Nephron (organoid): Measurements from ENCODE around the gene MPC1.

Experiments used
- H3K27ac Mint-ChIP-seq, 3 experiments: 2 replicates each; pipeline ENCODE4 v1.8.0; 2020; ENCODE audit warnings: mixed read lengths in 3 of 3, mild to moderate bottlenecking in 2 of 3, moderate library complexity in 1 of 3
- H3K27me3 Mint-ChIP-seq: 2 replicates; pipeline ENCODE4 v1.8.0; 2021; ENCODE audit warnings: low read depth, mild to moderate bottlenecking, moderate library complexity, mixed read lengths
- H3K36me3 Mint-ChIP-seq: 2 replicates; pipeline ENCODE4 v1.8.0; 2020; ENCODE audit warnings: low read depth, mixed read lengths
- H3K4me1 Mint-ChIP-seq: 2 replicates; pipeline ENCODE4 v1.8.0; 2020; ENCODE audit warnings: mixed read lengths
- H3K4me3 Mint-ChIP-seq, 3 experiments: 2 replicates each; pipeline ENCODE4 v1.8.0; 2020; ENCODE audit warnings: mild to moderate bottlenecking in 3 of 3, mixed read lengths in 3 of 3, moderate library complexity in 2 of 3
- H3K9me3 Mint-ChIP-seq: 2 replicates; pipeline ENCODE4 v1.8.0; 2020; ENCODE audit warnings: mixed read lengths
- TF ChIP-seq, protein P1 (sequence below), 3 experiments: fragments of 200-600 bp; sonication (generic); IDR thresholded peaks; one replicate each; pipeline ENCODE4 v1.5.0; 2021; ENCODE audit warnings: antibody characterized with exemption in 3 of 3; ENCODE audit not compliant: unreplicated experiment in 3 of 3

The MPC1 gene

DNA sequence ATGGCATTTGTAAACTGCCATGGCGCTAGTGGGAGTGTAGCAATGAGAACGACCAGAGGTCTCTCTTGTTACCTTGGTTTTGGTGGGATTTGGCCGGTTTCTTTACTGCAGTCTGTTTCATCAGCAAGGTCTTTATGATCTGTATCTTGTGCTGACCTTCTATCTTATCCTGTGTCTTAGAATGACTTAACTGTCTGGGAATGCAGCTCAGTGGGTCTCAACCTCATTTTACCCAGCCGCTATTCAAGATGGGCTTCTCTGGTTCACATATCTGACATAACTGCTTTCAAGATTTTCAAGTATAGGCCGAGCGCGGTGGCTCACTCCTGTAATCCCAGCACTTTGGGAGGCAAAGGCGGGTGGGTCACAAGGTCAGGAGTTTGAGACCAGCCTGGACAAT is 38.5 kb downstream of the MPC1 start:
- H3K27me3 Mint-ChIP-seq, result peaks cover 5% of the 10 kb centered on the region
- TF ChIP-seq, protein P1, sequence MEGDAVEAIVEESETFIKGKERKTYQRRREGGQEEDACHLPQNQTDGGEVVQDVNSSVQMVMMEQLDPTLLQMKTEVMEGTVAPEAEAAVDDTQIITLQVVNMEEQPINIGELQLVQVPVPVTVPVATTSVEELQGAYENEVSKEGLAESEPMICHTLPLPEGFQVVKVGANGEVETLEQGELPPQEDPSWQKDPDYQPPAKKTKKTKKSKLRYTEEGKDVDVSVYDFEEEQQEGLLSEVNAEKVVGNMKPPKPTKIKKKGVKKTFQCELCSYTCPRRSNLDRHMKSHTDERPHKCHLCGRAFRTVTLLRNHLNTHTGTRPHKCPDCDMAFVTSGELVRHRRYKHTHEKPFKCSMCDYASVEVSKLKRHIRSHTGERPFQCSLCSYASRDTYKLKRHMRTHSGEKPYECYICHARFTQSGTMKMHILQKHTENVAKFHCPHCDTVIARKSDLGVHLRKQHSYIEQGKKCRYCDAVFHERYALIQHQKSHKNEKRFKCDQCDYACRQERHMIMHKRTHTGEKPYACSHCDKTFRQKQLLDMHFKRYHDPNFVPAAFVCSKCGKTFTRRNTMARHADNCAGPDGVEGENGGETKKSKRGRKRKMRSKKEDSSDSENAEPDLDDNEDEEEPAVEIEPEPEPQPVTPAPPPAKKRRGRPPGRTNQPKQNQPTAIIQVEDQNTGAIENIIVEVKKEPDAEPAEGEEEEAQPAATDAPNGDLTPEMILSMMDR (IDR thresholded peaks at IDR 0.05; ENCODE audit: unreplicated experiment in 3 of 3), result no peak
- H3K27ac Mint-ChIP-seq, result peak overlapping the region; percentile 15 to 55 (median 39)
- peaks cover 12% of the 10 kb centered on the region for H3K9me3 Mint-ChIP-seq
- no peaks in the 10 kb centered on the region for H3K36me3 Mint-ChIP-seq
- H3K4me3 Mint-ChIP-seq, result peak overlapping the region; percentile 61 to 87 (median 70)
- H3K4me1 Mint-ChIP-seq, result peaks cover 26% of the 10 kb centered on the region

DNA sequence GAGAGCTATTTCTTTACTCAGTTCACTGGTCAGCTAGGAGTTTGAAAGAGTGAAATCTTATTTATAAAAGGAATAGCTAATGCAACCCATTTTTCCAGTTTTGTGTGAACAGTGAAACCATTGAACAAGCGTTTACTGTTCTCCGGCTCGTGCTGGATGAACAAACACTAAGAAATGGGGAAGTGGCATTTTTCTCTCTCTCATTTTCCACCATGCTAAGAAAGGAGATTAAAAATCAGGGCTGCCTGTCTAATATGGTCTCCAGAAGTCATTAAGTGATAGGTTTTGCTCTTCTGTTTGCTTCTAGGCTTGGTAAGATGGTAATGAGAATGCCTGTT is 39.6 kb downstream of the MPC1 start:
- Mint-ChIP-seq H3K9me3 (peaks cover 3% of the 10 kb centered on the region), H3K36me3 (no peaks in the 10 kb centered on the region), H3K27ac (peak overlapping the region; percentile 35 to 84 (median 79)), H3K4me1 (peaks cover 26% of the 10 kb centered on the region), H3K27me3 (peaks cover 5% of the 10 kb centered on the region), H3K4me3 (peak overlapping the region; percentile 93 to 99 (median 95))
- TF ChIP-seq, protein P1 (IDR thresholded peaks at IDR 0.05; ENCODE audit: unreplicated experiment in 3 of 3), result no peak

DNA sequence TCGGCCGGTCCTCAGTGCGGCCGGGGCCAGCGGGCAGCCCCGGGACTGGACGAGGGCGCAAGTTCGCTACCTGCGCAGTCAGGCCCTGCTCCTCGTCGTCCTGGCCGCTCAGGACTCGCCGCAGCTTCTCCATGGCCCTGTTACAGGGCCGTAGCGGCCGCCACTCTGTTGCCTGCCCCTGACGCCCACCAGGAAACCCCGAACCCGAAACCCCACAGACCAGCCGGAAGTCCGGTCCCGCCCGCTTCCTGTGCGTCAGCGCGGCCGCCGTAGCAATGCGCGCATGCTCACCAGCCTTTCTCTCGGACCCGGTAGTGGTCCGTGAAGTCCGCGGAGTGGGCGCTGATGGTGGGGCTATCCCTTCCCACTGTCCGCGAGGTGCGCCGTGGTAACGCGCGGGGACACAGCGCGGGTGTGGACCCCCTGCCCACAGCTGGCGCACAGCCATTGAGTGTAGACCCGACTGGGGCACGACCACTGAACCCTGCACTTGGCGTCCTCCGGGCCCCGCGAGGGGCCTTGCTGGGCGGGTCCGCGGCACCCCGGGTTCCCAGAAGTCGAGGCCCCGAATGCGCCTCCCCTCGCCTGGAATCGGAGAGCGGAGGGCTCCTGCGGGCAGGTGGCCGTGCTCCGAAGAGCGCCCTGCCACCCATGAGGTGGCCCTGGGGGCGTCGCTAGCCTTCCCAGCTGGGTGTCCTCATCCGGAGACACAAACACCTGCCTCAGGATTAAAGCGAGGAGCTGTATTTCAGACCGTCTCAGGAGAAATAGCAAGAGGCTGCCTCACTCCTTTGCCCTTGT is 40.2 kb downstream of the MPC1 start, which contains the start of gene SFT2D1:
SFT2D1 (minus strand) TSS at position 197 of the 801 bp plus-strand sequence; CDS start at position 133, 64 bp downstream.
- Mint-ChIP-seq H3K9me3 (no peaks in the 10 kb centered on the region), H3K27me3 (peaks cover 5% of the 10 kb centered on the region), H3K4me1 (peaks cover 27% of the 10 kb centered on the region), H3K27ac (peak within 1 kb of the TSS; percentile 77 to 88 (median 84)), H3K36me3 (peaks cover 2% of the 10 kb centered on the region), H3K4me3 (peak within 1 kb of the TSS; percentile 93 to 99 (median 95))
- TF ChIP-seq, protein P1 (IDR thresholded peaks at IDR 0.05; ENCODE audit: unreplicated experiment in 3 of 3), result no peak

DNA sequence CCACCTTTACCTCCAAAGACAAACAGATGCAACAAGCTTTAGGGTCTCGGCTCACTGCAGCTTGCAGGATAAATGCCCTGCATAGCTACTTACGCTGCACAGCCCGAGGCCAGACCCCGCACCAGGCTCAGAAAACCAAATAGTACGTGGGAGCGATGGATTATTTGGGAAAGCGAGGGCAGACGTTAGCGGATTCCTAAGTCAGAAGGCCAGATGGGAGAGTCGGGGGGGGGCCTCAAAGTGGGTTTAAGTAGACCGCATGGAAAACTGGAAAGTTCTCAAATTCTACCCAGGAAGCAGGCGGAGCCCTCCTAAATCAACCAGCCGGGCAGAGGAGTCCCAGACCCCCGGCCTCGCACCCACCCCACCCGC is 40.8 kb downstream of the MPC1 start:
- peaks cover 31% of the 10 kb centered on the region for H3K4me1 Mint-ChIP-seq

DNA sequence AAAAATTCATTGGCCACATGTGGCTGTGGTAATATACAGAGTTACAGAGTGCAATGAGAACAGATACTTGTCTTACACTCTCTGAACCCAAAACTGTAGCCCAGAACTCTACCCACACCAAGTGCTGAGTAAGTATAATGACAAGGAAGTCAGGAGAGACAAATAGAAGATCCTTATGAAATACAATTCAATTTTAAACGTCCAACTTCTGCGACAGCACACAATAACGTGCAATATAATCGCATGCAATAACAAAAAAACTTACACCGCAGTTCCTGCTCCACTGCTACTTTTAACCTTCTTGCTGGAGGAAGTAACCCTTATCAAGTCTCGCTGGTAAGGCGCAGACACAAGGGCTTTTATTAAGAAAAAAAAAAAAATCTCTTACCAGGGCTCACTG is 41.3 kb downstream of the MPC1 start:
- H3K4me1 Mint-ChIP-seq, result peaks cover 31% of the 10 kb centered on the region
- H3K27me3 Mint-ChIP-seq, result peaks cover 5% of the 10 kb centered on the region
- TF ChIP-seq, protein P1 (IDR thresholded peaks at IDR 0.05; ENCODE audit: unreplicated experiment in 3 of 3), result no peak
- H3K9me3 Mint-ChIP-seq, result no peaks in the 10 kb centered on the region
- H3K27ac Mint-ChIP-seq, result peak overlapping the region; percentile 77 to 88 (median 83)
- H3K36me3 Mint-ChIP-seq, result peaks cover 7% of the 10 kb centered on the region
- peak overlapping the region; percentile 93 to 99 (median 95) for H3K4me3 Mint-ChIP-seq

More for the DNA sequence above, 40.8 kb downstream of the MPC1 start:
- Mint-ChIP-seq H3K36me3 (peaks cover 7% of the 10 kb centered on the region), H3K4me3 (peak overlapping the region; percentile 93 to 99 (median 95)), H3K27ac (peak overlapping the region; percentile 77 to 88 (median 83)), H3K27me3 (peaks cover 5% of the 10 kb centered on the region), H3K9me3 (no peaks in the 10 kb centered on the region)
- TF ChIP-seq, protein P1 (IDR thresholded peaks at IDR 0.05; ENCODE audit: unreplicated experiment in 3 of 3), result no peak

DNA sequence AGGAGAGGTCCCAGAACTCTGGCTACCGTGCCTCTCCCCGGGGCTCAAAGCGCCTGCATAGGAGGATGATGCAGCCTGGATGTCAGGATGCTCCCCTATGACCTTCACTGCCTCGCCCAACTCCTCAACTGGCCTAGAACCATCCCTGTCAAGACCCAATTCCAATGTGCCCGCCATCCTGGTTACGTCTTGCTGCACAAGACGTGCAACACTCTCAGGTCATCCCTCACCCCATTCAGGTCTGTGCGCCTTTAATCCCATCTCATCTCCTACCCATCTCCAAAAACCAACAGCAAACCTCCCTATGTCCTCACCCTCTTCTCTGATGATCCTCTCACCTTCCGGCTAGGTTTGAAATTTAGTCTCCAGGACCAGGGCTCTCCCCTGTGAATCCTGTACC is 43.9 kb downstream of the MPC1 start:
- Mint-ChIP-seq H3K4me3 (no peak overlapping the region), H3K36me3 (peaks cover 18% of the 10 kb centered on the region), H3K9me3 (no peaks in the 10 kb centered on the region), H3K4me1 (peaks cover 32% of the 10 kb centered on the region), H3K27me3 (no peaks in the 10 kb centered on the region), H3K27ac (no peak overlapping the region)
- TF ChIP-seq, protein P1 (IDR thresholded peaks at IDR 0.05; ENCODE audit: unreplicated experiment in 3 of 3), result no peak
